GM12878 (cell line): ENCODE results near the gene UBE2E1. TPM values are rescaled to one million over a fixed set of nuclear protein-coding genes. Genes with fewer than 3 reads are reported as not detected.

Experiments
- ATAC-seq: fragments of 200-7000 bp; cut with Tn5 transposase; 3 replicates; pipeline ENCODE4 v1.9.1; 2020; ENCODE audit warnings: mild to moderate bottlenecking, moderate library complexity
- BruUV-seq: library from RNA; stranded (reverse); fragments of 400-500 nt; replicated peaks from 2 replicates; lab custom pipeline; 2021; lab: Mats Ljungman, UMichigan
- CTCF ChIA-PET: fragments of 300-600 bp; sonication (Branson Sonifier 250); formaldehyde crosslinking; extraction: SDS; loops from one replicate; lab custom pipeline; 2021; ENCODE audit warnings: inconsistent platforms; lab: Yijun Ruan, JAX
- POLR2A ChIA-PET: fragments of 350-600 bp; formaldehyde crosslinking; extraction: SDS; loops from one replicate; lab custom pipeline; 2021; ENCODE audit warnings: inconsistent platforms; lab: Charles Lee
- RAD21 ChIA-PET: fragments of 300-600 bp; sonication (Branson Sonifier 250); formaldehyde crosslinking; loops from one replicate; lab custom pipeline; 2023; ENCODE audit warnings: antibody characterized with exemption; ENCODE audit not compliant: unreplicated experiment; lab: Charles Lee
- SMC1A ChIA-PET: fragments of 300-600 bp; sonication (Branson Sonifier 250); formaldehyde crosslinking; loops from one replicate; lab custom pipeline; 2023; ENCODE audit not compliant: unreplicated experiment, uncharacterized antibody; lab: Charles Lee
- DNase-seq: peaks from one replicate; pipeline ENCODE4 v3.0.0-alpha.2; 2011; ENCODE audit warnings: low read depth, low spot score
- FAIRE-seq: peaks from 3 replicates; lab custom pipeline; 2011; peaks lifted over from hg19 to GRCh38; lab: Jason Lieb, UNC
- H2AFZ ChIP-seq: 2 replicates; pipeline ENCODE4 v1.6.0; 2011; ENCODE audit warnings: low read depth, low read length, control low read depth; ENCODE audit not compliant: control insufficient read depth
- H3K27ac ChIP-seq: 2 replicates; pipeline ENCODE4 v1.5.1; 2011; ENCODE audit warnings: control low read depth; ENCODE audit not compliant: control insufficient read depth, insufficient read depth
- H3K27me3 ChIP-seq, 2 experiments: replicated peaks in 1 of 2; 2 replicates each; pipeline versions ENCODE4 v1.6.0 to v1.6.1; 2011; ENCODE audit warnings: low read length in 1 of 2; ENCODE audit not compliant: control insufficient read depth in 2 of 2, insufficient read depth in 2 of 2
- H3K36me3 ChIP-seq, 2 experiments: 2 replicates each; pipeline ENCODE4 v1.5.1; 2011; ENCODE audit warnings: low read length in 1 of 2; ENCODE audit not compliant: control insufficient read depth in 2 of 2, insufficient read depth in 2 of 2
- H3K4me1 ChIP-seq: 2 replicates; pipeline ENCODE4 v1.6.1; 2011; ENCODE audit warnings: mild to moderate bottlenecking, low read length, moderate library complexity, mixed read lengths; ENCODE audit not compliant: control insufficient read depth, insufficient read depth
- H3K4me2 ChIP-seq: 2 replicates; pipeline ENCODE4 v1.6.0; 2011; ENCODE audit warnings: control low read depth; ENCODE audit not compliant: control insufficient read depth, insufficient read depth
- H3K4me3 ChIP-seq: fragments of 200-600 bp; sonication (generic); 2 replicates; pipeline ENCODE4 v1.5.1; 2016
- H3K79me2 ChIP-seq: 2 replicates; pipeline ENCODE4 v1.6.0; 2011; ENCODE audit warnings: low read length; ENCODE audit not compliant: control insufficient read depth, insufficient read depth
- H3K9ac ChIP-seq: 2 replicates; pipeline ENCODE4 v1.8.0; 2011; ENCODE audit warnings: low read length, control low read depth, mixed read lengths; ENCODE audit not compliant: control insufficient read depth, insufficient read depth
- H3K9me3 ChIP-seq: replicated peaks from 3 replicates; pipeline ENCODE4 v1.5.1; 2011; ENCODE audit warnings: mild to moderate bottlenecking, low read length; ENCODE audit not compliant: control insufficient read depth, insufficient read depth
- H4K20me1 ChIP-seq: 2 replicates; pipeline ENCODE4 v1.6.0; 2011; ENCODE audit not compliant: control insufficient read depth, insufficient read depth
- CBX5 ChIP-seq: sonication (generic); IDR thresholded peaks from 2 replicates; pipeline ENCODE4 v1.6.1; 2016; ENCODE audit warnings: low read depth, moderate library complexity, mild to moderate bottlenecking, inconsistent platforms
- IKZF1 ChIP-seq: fragments of 450-650 bp; conservative IDR thresholded peaks from 2 replicates; pipeline ENCODE4 v1.6.1; 2017; ENCODE audit warnings: antibody characterized with exemption, mild to moderate bottlenecking
- MXI1 ChIP-seq: fragments of 150-350 bp; IDR thresholded peaks from 2 replicates; pipeline ENCODE4 v1.6.1; 2011; ENCODE audit warnings: low read depth, mild to moderate bottlenecking, inconsistent platforms, low read length, improper control_type of control experiment
- RAD21 ChIP-seq: IDR thresholded peaks from 2 replicates; pipeline ENCODE4 v1.6.1; 2011; ENCODE audit warnings: mild to moderate bottlenecking, low read depth, low read length, moderate library complexity; ENCODE audit not compliant: insufficient read depth
- ZBED1 ChIP-seq: IDR thresholded peaks from 2 replicates; pipeline ENCODE4 v1.6.1; 2016; ENCODE audit warnings: borderline replicate concordance
- ZNF217 ChIP-seq: fragments of 450-650 bp; IDR thresholded peaks from 2 replicates; pipeline ENCODE4 v1.6.1; 2017; ENCODE audit warnings: antibody characterized with exemption, mild to moderate bottlenecking
- ZZZ3 ChIP-seq: IDR thresholded peaks from 2 replicates; pipeline ENCODE4 v1.6.1; 2011; ENCODE audit warnings: low read depth; ENCODE audit not compliant: control insufficient read depth, insufficient read length
- WGBS: methylation state at CpG from one replicate; pipeline ENCODE4 v1.1.6; 2016; ENCODE audit warnings: low lambda C conversion rate; ENCODE audit not compliant: insufficient replicate concordance, insufficient coverage; ENCODE audit errors: missing lambda C conversion rate; 5-methylcytosine and 5-hydroxymethylcytosine counted together
- in situ Hi-C: fragments of 300-500 bp; cut with MboI; formaldehyde crosslinking; loops from 9 replicates; pipeline ENCODE4 v1.14.3; 2018; ENCODE audit warnings: mixed read lengths
- intact Hi-C: fragments of 100-400 bp; cut with micrococcal nuclease; formaldehyde crosslinking; loops from one replicate; pipeline ENCODE4 v1.14.2; 2022; ENCODE audit not compliant: unreplicated experiment
- polyA plus RNA-seq, 11 experiments: library from polyadenylated mRNA; depleted of rRNA in 4 of 11; unstranded in 6 of 11; stranded (reverse) in 5 of 11; fragments of >200 nt; fragmentation: Nextera tagmentation in 4 of 11; fragmentation: Illumina TruSeq in 1 of 11; extraction: Ambion mirVana in 4 of 11; extraction: Trizol in 1 of 11; gene quantifications; 1 replicate in 1 of 11; 2 replicates in 10 of 11; pipeline versions ENCODE4 v1.2.1 to v1.2.3, GENCODE V29; 2011 to 2016; ENCODE audit warnings: inconsistent platforms in 2 of 11, missing spikeins in 2 of 11, low read depth in 1 of 11
- total RNA-seq, 4 experiments: library from RNA; depleted of rRNA in 3 of 4; stranded (reverse); fragments of >200 nt in 3 of 4; fragmentation: Illumina TruSeq in 1 of 4; extraction: Trizol in 1 of 4; gene quantifications; 2 replicates each; pipeline versions ENCODE4 v1.2.1 to v1.2.3, GENCODE V29; 2013 to 2021
- TF ChIP-seq, protein P1 (sequence below): IDR thresholded peaks from 2 replicates; pipeline ENCODE4 v1.6.1; 2012; ENCODE audit warnings: mild to moderate bottlenecking, low read depth, low read length

UBE2E1 gene
- total and polyA plus RNA-seq, 10 of the 15 experiments (the other 5 are each of a cell fraction or from before 2014, with no cell fraction given) = 18.7 to 425 (median 147) TPM

DNA sequence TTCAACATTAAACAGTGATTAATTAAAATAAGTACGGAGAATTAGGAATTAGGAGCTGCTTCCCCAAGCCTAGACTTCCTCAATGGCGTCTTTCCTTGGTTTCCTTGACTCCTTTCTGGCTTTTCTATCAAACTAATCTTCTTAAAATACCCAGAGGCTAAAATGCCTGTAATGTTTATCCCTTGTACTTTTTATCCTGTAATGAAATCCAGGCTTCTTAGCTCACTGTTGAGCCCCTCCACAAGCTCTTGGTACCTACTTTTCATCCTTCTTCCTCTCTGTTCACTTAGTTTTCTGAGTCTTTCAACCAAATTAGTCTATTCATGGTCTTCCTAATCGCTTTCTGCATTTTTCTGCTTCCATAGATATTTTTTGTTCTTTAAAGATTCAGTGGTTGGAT, 6.9 kb upstream of the UBE2E1 start:
- H4K20me1 ChIP-seq = no peaks in the 10 kb centered on the region
- intact Hi-C loops = no loop called here
- ChIA-PET SMC1A (interaction anchor here (0.8 to 1.7 kb wide), 8 partner anchors 9 to 604 kb away, joined by 3 to 4 read pairs (median 3); no protein-coding TSS in a partner anchor), POLR2A (no interaction called here), CTCF (interaction anchor here (1.2 to 1.8 kb wide), 2 partner anchors 13 to 150 kb away, joined by 3 to 5 read pairs; no protein-coding TSS in a partner anchor), RAD21 (interaction anchor here (0.7 to 1.6 kb wide), 2 partner anchors 16 to 37 kb away, joined by 3 to 6 read pairs; no protein-coding TSS in a partner anchor)
- no peaks in the 10 kb centered on the region for H3K79me2 ChIP-seq
- FAIRE-seq (no peak), ATAC-seq (no peak)
- 84% methylated on average over 3 of the region's 3 CpGs for WGBS
- BruUV-seq = no TSS peak
- no peak overlapping the region for H3K27ac ChIP-seq
- H3K36me3 ChIP-seq = no peaks in the 10 kb centered on the region
- H3K4me3 ChIP-seq = no peak overlapping the region
- no peaks in the 10 kb centered on the region for H3K9me3 ChIP-seq
- H3K4me2 ChIP-seq = no peak overlapping the region
- peaks cover 0 to 2% of the 10 kb centered on the region in 2 experiments; a peak in 1 of 4 replicates for H3K27me3 ChIP-seq
- TF ChIP-seq, protein P1, sequence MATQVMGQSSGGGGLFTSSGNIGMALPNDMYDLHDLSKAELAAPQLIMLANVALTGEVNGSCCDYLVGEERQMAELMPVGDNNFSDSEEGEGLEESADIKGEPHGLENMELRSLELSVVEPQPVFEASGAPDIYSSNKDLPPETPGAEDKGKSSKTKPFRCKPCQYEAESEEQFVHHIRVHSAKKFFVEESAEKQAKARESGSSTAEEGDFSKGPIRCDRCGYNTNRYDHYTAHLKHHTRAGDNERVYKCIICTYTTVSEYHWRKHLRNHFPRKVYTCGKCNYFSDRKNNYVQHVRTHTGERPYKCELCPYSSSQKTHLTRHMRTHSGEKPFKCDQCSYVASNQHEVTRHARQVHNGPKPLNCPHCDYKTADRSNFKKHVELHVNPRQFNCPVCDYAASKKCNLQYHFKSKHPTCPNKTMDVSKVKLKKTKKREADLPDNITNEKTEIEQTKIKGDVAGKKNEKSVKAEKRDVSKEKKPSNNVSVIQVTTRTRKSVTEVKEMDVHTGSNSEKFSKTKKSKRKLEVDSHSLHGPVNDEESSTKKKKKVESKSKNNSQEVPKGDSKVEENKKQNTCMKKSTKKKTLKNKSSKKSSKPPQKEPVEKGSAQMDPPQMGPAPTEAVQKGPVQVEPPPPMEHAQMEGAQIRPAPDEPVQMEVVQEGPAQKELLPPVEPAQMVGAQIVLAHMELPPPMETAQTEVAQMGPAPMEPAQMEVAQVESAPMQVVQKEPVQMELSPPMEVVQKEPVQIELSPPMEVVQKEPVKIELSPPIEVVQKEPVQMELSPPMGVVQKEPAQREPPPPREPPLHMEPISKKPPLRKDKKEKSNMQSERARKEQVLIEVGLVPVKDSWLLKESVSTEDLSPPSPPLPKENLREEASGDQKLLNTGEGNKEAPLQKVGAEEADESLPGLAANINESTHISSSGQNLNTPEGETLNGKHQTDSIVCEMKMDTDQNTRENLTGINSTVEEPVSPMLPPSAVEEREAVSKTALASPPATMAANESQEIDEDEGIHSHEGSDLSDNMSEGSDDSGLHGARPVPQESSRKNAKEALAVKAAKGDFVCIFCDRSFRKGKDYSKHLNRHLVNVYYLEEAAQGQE = no peak
- TF ChIP-seq IKZF1 (no peak), CBX5 (no peak), ZZZ3 (no peak), ZBED1 (no peak), RAD21 (no peak), MXI1 (no peak), ZNF217 (no peak)
- TF ChIP-seq, all 136 proteins: peak for 0
- Histone ChIP-seq H3K4me1 (peaks cover 14% of the 10 kb centered on the region), H3K9ac (no peak overlapping the region), H2AFZ (no peak overlapping the region)
- in situ Hi-C loops = no loop called here
- no peak for DNase-seq
